DLD1 (cell line): ENCODE measurements around the gene PTPRN2.

Experiments used
- in situ Hi-C: cut with HindIII; loops from 2 replicates; pipeline ENCODE4 v1.10.0; 2017; ENCODE audit warnings: low sequenced_read_pairs

PTPRN2 gene

GRCh38 chr7:157844141-157844540 lies 743.5 kb downstream of the PTPRN2 start:
- in situ Hi-C loops: no loop called here

GRCh38 chr7:157843336-157844140 lies 744.1 kb downstream of the PTPRN2 start:
- in situ Hi-C loops: no loop called here

GRCh38 chr7:157841773-157842370 lies 745.8 kb downstream of the PTPRN2 start:
- in situ Hi-C loops: no loop called here

GRCh38 chr7:157840914-157841772 lies 746.5 kb downstream of the PTPRN2 start:
- in situ Hi-C loops: no loop called here

- in situ Hi-C loops: no loop called here
These were observed 747.3 kb downstream of the PTPRN2 start for GRCh38 chr7:157840174-157840913.

GRCh38 chr7:157839672-157840167 lies 747.9 kb downstream of the PTPRN2 start:
- in situ Hi-C loops: no loop called here

GRCh38 chr7:157839226-157839625 lies 748.4 kb downstream of the PTPRN2 start:
- in situ Hi-C loops: no loop called here

GRCh38 chr7:157837561-157837960 lies 750.1 kb downstream of the PTPRN2 start:
- in situ Hi-C loops: no loop called here

GRCh38 chr7:157837047-157837446 lies 750.6 kb downstream of the PTPRN2 start:
- in situ Hi-C loops: no loop called here

GRCh38 chr7:157834501-157835163 lies 753.0 kb downstream of the PTPRN2 start:
- in situ Hi-C loops: no loop called here

GRCh38 chr7:157832866-157833607 lies 754.6 kb downstream of the PTPRN2 start:
- in situ Hi-C loops: no loop called here

GRCh38 chr7:157832421-157832820 lies 755.2 kb downstream of the PTPRN2 start:
- in situ Hi-C loops: no loop called here

- in situ Hi-C loops: no loop called here
These were observed 755.6 kb downstream of the PTPRN2 start for GRCh38 chr7:157832006-157832405.

- in situ Hi-C loops: no loop called here
These were observed 756.3 kb downstream of the PTPRN2 start for GRCh38 chr7:157831143-157831905.

GRCh38 chr7:157830331-157830730 lies 757.3 kb downstream of the PTPRN2 start:
- in situ Hi-C loops: no loop called here

- in situ Hi-C loops: no loop called here
These were observed 758.1 kb downstream of the PTPRN2 start for GRCh38 chr7:157829491-157829890.

- in situ Hi-C loops: no loop called here
These were observed 758.7 kb downstream of the PTPRN2 start for GRCh38 chr7:157828881-157829280.

GRCh38 chr7:157828190-157828589 lies 759.4 kb downstream of the PTPRN2 start:
- in situ Hi-C loops: no loop called here

- in situ Hi-C loops: no loop called here
These were observed 759.8 kb downstream of the PTPRN2 start for GRCh38 chr7:157827863-157828160.
